ENCODE data around the gene ASTN2. TPM values are rescaled to one million over a fixed set of nuclear protein-coding genes. Genes with fewer than 3 reads are reported as not detected.

The ASTN2 gene
- total RNA-seq, 4 donors from 2014 or later: 4.0 to 7.0 (median 4.9) TPM

DNA sequence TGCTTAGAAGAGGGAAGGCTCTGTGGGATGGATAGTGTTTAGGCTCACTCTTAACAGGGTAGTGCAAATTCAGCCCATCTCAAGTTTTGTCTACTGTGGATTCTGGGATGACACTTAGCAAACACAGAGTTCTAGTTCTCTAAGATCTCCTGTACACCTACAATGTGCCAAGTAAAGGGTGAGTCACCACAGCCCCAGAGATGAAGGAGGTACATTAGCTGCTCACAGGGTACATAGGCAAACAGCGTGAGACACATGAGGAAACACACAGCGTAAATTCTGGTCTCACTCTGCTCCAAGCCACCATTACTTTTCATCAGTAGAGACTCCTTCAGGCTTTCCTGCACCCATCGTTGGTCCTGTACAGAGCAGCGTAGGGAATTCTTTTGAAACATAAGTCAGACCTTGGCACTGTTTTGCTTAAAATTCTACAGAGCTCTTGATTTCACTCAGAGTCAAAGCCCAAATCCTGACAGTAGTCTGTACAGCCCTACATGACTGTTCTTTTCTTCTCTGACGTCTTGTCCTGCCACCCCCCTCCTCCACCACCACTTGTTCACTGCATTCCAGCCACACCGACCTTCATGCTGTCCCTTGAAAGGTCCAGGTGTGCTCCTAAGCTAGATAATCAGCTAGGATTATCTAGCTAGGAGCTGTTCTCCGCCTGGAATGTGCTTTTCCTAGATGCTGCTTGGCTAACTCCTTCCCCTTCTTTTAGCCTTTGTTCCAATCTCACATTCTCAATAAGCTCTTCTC is 8.7 kb downstream of the ASTN2 start:
- no peak for TF ChIP-seq EP300 (IDR thresholded peaks at IDR 0.05)
- TF ChIP-seq POLR2AphosphoS5 (IDR thresholded peaks at IDR 0.05): no peak
- TF ChIP-seq POLR2A (IDR thresholded peaks at IDR 0.05): no peak
- TF ChIP-seq, protein P1, sequence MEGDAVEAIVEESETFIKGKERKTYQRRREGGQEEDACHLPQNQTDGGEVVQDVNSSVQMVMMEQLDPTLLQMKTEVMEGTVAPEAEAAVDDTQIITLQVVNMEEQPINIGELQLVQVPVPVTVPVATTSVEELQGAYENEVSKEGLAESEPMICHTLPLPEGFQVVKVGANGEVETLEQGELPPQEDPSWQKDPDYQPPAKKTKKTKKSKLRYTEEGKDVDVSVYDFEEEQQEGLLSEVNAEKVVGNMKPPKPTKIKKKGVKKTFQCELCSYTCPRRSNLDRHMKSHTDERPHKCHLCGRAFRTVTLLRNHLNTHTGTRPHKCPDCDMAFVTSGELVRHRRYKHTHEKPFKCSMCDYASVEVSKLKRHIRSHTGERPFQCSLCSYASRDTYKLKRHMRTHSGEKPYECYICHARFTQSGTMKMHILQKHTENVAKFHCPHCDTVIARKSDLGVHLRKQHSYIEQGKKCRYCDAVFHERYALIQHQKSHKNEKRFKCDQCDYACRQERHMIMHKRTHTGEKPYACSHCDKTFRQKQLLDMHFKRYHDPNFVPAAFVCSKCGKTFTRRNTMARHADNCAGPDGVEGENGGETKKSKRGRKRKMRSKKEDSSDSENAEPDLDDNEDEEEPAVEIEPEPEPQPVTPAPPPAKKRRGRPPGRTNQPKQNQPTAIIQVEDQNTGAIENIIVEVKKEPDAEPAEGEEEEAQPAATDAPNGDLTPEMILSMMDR (IDR thresholded peaks at IDR 0.05): no peak
- H3K36me3 ChIP-seq: no peaks in the 10 kb centered on the region
- 62 to 76% methylated on average over 6 to 7 of the region's 7 CpGs for WGBS, 2 donors (ENCODE audit: low coverage in 1 of 2)
- no peak overlapping the region for H3K4me3 ChIP-seq
- H3K4me1 ChIP-seq: no peaks in the 10 kb centered on the region
- ATAC-seq: no peak
- no peaks in the 10 kb centered on the region for H3K9me3 ChIP-seq
- H3K27me3 ChIP-seq: peaks cover 51% of the 10 kb centered on the region
- H3K27ac ChIP-seq: no peak overlapping the region

DNA sequence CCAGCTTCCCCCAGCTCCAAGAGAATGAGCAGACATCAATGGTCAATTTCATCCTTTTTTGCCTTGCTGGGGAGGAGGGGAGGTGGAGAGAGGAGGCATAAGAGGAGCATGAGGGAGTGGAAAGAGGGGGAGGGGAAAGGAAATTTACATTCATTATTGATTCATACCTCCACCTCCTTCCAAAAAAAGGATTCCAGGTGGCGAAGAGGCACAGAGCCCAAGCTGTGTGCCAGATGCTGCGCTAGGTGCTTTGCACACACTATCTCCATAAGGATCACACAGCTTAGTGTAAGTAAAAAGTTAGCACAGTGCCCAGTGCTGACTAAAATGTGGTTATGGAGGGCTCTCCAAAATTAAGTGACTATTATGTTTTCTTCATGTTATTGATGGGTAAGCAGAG is 11.0 kb downstream of the ASTN2 start:
- ATAC-seq: no peak
- H3K27ac ChIP-seq: no peak overlapping the region
- no peaks in the 10 kb centered on the region for H3K4me1 ChIP-seq
- no peak overlapping the region for H3K4me3 ChIP-seq
- WGBS, 2 donors (ENCODE audit: low coverage in 1 of 2): 68 to 100% methylated on average over 1 to 2 of the region's 2 CpGs
- H3K36me3 ChIP-seq: no peaks in the 10 kb centered on the region
- no peaks in the 10 kb centered on the region for H3K9me3 ChIP-seq
- TF ChIP-seq, protein P1 (IDR thresholded peaks at IDR 0.05): no peak
- TF ChIP-seq EP300 (IDR thresholded peaks at IDR 0.05): no peak
- TF ChIP-seq POLR2A (IDR thresholded peaks at IDR 0.05): no peak
- no peak for TF ChIP-seq POLR2AphosphoS5 (IDR thresholded peaks at IDR 0.05)
- peaks cover 55% of the 10 kb centered on the region for H3K27me3 ChIP-seq

DNA sequence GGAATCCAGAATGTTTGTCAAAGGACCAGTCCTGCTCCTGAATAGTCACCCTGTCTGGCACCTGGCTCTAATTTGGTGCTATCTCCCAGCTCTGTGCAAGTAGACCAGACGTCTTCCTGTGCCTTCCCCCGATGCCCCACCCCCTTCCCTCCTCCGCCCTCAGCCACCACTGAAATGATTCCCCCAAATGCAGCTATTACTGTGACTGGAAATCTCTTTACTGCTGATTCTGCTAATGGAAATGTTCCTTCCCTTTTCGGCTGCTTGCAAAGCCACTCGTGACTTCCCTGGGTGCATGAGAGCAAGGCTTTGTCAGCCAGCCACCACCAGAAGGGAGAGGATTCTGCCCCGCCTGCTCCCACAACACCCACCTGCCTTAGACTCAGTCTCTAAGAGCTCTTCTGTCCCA is 11.4 kb downstream of the ASTN2 start:
- TF ChIP-seq, protein P1 (IDR thresholded peaks at IDR 0.05): no peak
- TF ChIP-seq POLR2AphosphoS5 (IDR thresholded peaks at IDR 0.05) (no peak), EP300 (IDR thresholded peaks at IDR 0.05) (no peak), POLR2A (IDR thresholded peaks at IDR 0.05) (no peak)
- Histone ChIP-seq H3K27me3 (peaks cover 54% of the 10 kb centered on the region), H3K36me3 (no peaks in the 10 kb centered on the region), H3K27ac (no peak overlapping the region), H3K4me1 (no peaks in the 10 kb centered on the region), H3K9me3 (no peaks in the 10 kb centered on the region), H3K4me3 (no peak overlapping the region)
- ATAC-seq: no peak
- WGBS, 2 donors (ENCODE audit: low coverage in 1 of 2): 29 to 59% methylated on average over 4 to 6 of the region's 6 CpGs

DNA sequence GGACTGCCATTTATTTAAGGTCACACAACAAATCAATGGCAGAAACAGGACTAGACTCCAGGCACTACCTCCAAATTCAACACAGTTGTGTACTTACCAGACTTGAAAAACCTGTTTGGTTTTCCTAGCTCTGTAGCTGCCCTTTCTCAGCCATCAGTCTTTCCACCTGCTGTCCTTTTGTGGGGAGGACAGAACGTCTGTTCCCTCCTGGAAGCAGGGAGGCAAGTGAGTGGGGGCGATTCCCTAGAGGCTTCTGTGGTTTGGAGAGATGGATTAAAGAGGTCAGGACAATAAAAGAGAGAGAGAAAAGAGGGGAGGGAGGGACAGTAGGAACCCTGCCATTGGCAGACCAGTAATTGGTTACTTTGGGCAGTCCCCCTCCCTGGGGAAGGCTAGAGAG is 14.7 kb downstream of the ASTN2 start:
- Histone ChIP-seq H3K4me3 (no peak overlapping the region), H3K27me3 (peaks cover 34% of the 10 kb centered on the region), H3K36me3 (no peaks in the 10 kb centered on the region), H3K27ac (no peak overlapping the region), H3K9me3 (no peaks in the 10 kb centered on the region), H3K4me1 (no peaks in the 10 kb centered on the region)
- ATAC-seq: no peak
- TF ChIP-seq POLR2AphosphoS5 (IDR thresholded peaks at IDR 0.05) (no peak), EP300 (IDR thresholded peaks at IDR 0.05) (no peak), POLR2A (IDR thresholded peaks at IDR 0.05) (no peak)
- TF ChIP-seq, protein P1 (IDR thresholded peaks at IDR 0.05): no peak
- no CpG with 5 or more reads among the region's 2 CpGs for WGBS, 2 donors (ENCODE audit: low coverage in 1 of 2)

DNA sequence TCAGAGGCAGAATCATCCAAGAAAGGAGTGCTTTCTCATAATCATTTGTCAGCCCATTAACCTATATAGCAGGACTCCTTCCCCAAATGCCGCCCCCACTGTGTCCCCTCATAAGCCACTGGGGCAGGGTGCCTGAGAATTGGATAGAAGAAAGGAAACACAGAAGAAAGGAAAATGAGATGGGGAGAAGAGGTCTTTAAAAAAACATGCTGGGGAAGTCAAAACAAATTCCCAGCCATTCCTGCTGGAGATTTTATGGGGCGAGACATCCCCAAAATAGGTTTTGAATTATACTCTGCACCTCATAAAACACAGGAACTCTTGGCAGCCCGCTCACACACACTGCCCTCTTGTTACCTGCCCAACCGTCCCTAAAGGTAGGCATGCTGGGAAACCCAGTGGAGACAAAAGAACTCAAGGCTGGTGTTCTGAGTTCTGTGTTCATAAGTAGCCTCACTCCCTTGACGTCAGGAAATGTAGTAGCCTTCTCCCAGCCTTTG is 19.7 kb downstream of the ASTN2 start:
- peaks cover 12% of the 10 kb centered on the region for H3K27me3 ChIP-seq
- no peak overlapping the region for H3K4me3 ChIP-seq
- TF ChIP-seq POLR2A (IDR thresholded peaks at IDR 0.05): no peak
- no peaks in the 10 kb centered on the region for H3K4me1 ChIP-seq
- no peaks in the 10 kb centered on the region for H3K36me3 ChIP-seq
- ATAC-seq: no peak
- no peaks in the 10 kb centered on the region for H3K9me3 ChIP-seq
- H3K27ac ChIP-seq: no peak overlapping the region
- 66 to 69% methylated on average over 4 of the region's 5 CpGs for WGBS, 2 donors (ENCODE audit: low coverage in 1 of 2)
